A549 treated with dexamethasone at 1 μM for 4 hours (cell line): ENCODE measurements around the gene USP54. TPM values are rescaled to one million over a fixed set of nuclear protein-coding genes. Genes with fewer than 3 reads are reported as not detected.

Experiments used
- total RNA-seq: library from RNA; stranded (reverse); fragments of 200-300 nt; extraction: Qiagen RNA extraction; gene quantifications from 5 replicates; pipeline ENCODE4 v1.2.3, GENCODE V29; 2022

USP54 gene, protein sequence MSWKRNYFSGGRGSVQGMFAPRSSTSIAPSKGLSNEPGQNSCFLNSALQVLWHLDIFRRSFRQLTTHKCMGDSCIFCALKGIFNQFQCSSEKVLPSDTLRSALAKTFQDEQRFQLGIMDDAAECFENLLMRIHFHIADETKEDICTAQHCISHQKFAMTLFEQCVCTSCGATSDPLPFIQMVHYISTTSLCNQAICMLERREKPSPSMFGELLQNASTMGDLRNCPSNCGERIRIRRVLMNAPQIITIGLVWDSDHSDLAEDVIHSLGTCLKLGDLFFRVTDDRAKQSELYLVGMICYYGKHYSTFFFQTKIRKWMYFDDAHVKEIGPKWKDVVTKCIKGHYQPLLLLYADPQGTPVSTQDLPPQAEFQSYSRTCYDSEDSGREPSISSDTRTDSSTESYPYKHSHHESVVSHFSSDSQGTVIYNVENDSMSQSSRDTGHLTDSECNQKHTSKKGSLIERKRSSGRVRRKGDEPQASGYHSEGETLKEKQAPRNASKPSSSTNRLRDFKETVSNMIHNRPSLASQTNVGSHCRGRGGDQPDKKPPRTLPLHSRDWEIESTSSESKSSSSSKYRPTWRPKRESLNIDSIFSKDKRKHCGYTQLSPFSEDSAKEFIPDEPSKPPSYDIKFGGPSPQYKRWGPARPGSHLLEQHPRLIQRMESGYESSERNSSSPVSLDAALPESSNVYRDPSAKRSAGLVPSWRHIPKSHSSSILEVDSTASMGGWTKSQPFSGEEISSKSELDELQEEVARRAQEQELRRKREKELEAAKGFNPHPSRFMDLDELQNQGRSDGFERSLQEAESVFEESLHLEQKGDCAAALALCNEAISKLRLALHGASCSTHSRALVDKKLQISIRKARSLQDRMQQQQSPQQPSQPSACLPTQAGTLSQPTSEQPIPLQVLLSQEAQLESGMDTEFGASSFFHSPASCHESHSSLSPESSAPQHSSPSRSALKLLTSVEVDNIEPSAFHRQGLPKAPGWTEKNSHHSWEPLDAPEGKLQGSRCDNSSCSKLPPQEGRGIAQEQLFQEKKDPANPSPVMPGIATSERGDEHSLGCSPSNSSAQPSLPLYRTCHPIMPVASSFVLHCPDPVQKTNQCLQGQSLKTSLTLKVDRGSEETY (N-terminal part only)
- 7.6 to 12.5 TPM (median 11.7 TPM) in 5 replicates for total RNA-seq

DNA sequence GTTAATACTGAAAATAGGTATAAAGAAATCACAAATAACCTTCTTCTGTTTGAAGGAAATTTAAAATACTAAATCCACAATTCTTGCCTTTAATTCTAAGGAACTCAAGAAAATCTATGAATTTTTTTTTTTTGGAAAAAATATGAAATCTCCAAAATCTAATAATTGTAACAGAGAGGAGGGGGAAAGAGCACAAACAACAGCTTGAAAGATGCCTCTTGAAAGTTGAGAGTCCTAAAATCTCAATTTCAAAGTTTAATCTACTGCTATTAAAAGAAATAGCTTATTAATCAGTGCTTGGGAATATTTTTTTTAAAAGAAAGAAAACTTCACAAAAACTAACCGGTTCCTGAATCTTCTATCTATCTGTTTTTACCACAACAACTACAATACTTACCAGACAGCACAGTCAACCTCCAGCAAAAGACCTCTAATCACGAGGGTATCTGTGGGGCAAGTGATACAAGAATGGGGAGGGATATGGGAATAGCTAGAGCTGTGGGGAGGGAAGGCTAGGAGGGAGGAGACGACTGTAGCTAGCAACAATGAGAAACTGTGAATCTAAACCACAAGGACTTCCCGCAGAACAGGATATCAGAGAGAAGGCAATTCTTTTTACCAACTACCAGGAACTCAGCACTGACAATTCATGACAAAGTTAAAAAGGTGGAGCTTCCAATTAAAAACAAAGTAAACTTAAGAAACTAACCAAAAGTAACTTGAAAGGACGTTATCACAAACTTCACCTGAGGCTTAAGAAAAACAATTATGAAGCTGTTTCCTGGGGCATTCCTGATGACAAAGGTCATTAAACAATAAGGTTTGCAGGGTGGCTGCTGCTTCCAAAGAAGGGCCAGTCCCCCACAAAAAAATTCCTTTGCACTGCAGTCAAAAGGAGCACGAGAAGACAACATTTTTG is at the start of gene USP54:
TSS of gene USP54 (minus strand) at position 462 of the 919 bp plus-strand sequence. CDS start 15,684 bp downstream, outside the sequence.

DNA sequence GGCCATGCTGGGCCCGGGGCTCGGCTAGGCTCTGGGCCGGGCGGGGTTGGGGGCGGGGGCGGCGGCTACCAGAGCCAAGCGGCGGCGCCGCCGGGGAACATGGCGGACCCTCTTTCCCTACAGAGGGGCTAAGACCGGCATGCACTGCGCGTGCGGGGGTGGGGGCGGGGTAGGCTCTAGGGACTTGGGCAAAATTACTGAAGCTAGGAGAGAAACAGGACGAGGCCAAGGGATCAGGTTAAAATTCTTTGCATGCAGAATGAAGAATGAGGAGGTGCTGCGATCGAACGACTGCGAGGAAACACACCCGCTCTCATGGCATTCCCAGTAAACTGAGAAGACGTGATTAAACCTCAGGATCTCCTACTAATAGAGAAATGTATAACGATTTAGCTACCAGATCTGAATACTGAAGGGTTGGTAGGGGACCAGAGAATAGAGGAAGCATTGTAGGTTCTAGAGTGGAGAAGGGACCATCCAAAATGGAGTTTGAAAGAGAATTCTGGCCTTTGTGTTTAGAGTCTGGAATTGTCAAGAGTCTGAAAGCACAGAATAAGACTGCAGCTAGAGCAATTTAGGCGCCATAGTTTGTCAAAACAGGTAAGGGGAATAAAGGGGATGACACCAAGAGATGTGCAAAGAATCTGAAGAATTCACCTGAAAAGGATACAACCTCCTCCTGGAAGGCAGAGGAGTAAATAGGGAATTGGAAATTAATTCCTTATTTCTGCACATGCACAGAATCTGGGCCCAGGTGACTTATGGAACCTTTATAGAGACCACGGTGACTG is 95.1 kb downstream of the USP54 start, which contains the start of gene PPP3CB:
TSS of gene PPP3CB (minus strand) at position 141 of the 791 bp plus-strand sequence. CDS start at position 6, 135 bp downstream.

Other genes with a start within 250 kb of the USP54 start
- gene CFAP70, start 232.5 kb downstream of the USP54 start, total RNA-seq, result 0.08 to 0.20 TPM (median 0.14 TPM) in 5 replicates
- gene ANXA7, start 177.3 kb downstream of the USP54 start, total RNA-seq, result 108 to 114 TPM (median 109 TPM) in 5 replicates
- 0.26 to 0.57 TPM (median 0.38 TPM) in 5 replicates for gene MSS51, start 157.8 kb downstream of the USP54 start, total RNA-seq
- gene PPP3CB, start 95.3 kb downstream of the USP54 start, total RNA-seq, result 16.2 to 18.3 TPM (median 16.9 TPM) in 5 replicates
- gene MYOZ1, start 50.1 kb upstream of the USP54 start, total RNA-seq, result 0.05 to 0.16 TPM in 2 of 5 replicates, not detected in the others
- gene SYNPO2L, start 64.7 kb upstream of the USP54 start, total RNA-seq, result 0.02 to 0.07 TPM (median 0.02 TPM) in 5 replicates
- 1.3 to 2.7 TPM (median 2.4 TPM) in 5 replicates for gene AGAP5, start 106.8 kb upstream of the USP54 start, total RNA-seq
- 43.5 to 63.9 TPM (median 63.2 TPM) in 5 replicates for gene SEC24C, start 153.0 kb upstream of the USP54 start, total RNA-seq
- 50.0 to 70.0 TPM (median 51.9 TPM) in 5 replicates for gene CHCHD1, start 190.7 kb upstream of the USP54 start, total RNA-seq
- 25.3 to 46.6 TPM (median 43.3 TPM) in 5 replicates for gene ZSWIM8, start 194.3 kb upstream of the USP54 start, total RNA-seq
- gene NDST2, start 220.3 kb upstream of the USP54 start, total RNA-seq, result 11.9 to 18.2 TPM (median 14.6 TPM) in 5 replicates